GM12873 (cell line): ENCODE measurements around the gene C5orf63.

ENCODE experiments used
- TF ChIP-seq, protein P1 (sequence below): IDR thresholded peaks from 2 replicates; pipeline ENCODE4 v1.5.1; 2012; ENCODE audit warnings: low read depth, mild to moderate bottlenecking, moderate library complexity, low read length, control low read depth; ENCODE audit not compliant: insufficient read depth; ENCODE audit errors: missing control alignments

The C5orf63 gene

DNA sequence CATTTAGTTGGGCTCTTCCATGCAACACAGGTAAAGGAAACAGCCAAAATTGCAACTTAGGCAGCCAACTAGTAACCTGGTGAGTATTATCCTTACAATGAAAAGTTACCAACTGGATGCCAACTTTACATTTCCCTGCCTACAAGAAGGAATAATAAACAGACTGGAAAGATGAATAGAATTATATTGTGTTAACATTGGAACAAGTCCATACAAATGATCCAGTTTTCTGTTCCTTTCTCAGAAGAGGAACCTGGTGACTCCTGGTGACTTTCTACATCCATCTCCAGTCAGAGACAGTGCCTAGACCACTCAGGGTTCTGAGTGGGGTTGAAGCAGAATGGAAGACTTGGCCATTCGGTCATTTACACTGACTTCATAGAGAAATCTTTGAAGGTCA lies 63.5 kb downstream of the C5orf63 start:
- TF ChIP-seq, protein P1, sequence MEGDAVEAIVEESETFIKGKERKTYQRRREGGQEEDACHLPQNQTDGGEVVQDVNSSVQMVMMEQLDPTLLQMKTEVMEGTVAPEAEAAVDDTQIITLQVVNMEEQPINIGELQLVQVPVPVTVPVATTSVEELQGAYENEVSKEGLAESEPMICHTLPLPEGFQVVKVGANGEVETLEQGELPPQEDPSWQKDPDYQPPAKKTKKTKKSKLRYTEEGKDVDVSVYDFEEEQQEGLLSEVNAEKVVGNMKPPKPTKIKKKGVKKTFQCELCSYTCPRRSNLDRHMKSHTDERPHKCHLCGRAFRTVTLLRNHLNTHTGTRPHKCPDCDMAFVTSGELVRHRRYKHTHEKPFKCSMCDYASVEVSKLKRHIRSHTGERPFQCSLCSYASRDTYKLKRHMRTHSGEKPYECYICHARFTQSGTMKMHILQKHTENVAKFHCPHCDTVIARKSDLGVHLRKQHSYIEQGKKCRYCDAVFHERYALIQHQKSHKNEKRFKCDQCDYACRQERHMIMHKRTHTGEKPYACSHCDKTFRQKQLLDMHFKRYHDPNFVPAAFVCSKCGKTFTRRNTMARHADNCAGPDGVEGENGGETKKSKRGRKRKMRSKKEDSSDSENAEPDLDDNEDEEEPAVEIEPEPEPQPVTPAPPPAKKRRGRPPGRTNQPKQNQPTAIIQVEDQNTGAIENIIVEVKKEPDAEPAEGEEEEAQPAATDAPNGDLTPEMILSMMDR, result no peak

DNA sequence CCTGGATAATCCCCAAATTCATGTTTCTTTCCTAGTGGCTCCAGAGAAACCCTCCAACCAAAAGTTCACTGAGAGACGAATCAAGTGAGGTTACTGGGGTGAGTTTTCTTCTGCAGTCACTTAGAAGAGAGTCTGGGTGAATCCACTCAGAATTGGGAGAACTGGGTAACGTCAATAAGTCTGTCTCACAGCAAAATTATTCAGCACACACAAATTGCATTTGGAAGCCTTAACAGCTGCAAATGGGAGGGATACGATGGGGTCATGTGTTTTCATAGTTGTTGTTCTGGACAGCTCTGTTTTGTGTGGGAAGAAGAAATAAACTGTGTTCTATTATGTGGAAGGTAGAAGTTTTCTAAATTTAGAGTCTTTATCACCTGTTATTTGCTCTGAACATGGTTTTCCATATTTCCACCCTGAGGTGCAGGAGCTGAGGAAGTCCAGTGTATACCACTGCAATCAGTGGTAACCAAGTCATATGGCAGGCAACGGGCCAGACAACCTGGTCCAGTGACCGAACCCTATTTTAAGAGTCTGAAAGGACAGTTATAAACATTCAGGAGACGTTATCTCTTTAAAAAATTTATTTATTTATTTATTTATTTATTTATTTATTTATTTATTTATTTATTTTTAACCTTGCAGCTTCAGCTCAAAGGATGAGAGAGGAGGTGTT lies 64.9 kb downstream of the C5orf63 start:
- TF ChIP-seq, protein P1, result no peak

DNA sequence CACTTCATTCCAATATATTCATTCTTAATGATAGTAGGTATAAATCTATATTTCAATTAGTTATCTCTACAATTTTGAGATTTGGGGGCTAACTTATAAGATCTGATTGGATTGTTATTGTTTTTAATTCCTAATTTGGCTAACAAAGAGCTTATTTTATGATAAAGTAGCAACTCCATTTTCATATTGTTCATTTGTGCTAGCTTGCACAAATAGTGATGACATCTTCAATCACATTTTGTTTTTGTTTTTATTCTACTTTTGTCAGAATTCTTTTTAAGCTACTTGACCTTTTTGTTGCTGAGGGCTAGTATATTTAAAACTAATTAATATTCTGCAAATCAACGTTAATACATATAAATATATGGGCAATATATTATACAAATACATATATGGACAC lies 65.8 kb downstream of the C5orf63 start:
- TF ChIP-seq, protein P1, result no peak

DNA sequence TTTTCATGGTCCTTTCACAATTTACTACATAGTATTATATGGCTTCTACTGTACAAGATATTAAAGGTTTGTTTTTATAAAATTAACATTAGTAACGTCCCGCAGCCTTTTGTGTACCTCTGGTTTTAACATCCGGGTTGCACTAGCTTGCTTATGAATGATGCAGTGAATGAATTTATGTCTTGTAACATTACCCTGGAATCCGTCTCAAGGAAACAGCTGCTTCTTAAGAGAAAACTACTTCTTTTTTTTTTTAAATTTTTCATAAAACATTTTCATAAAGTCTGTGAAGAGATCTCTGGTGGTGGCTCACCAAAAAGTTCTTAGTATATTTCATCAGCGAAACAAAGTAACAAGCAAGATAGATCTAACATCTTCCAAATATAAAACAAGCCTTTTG lies 66.6 kb downstream of the C5orf63 start:
- TF ChIP-seq, protein P1, result no peak

DNA sequence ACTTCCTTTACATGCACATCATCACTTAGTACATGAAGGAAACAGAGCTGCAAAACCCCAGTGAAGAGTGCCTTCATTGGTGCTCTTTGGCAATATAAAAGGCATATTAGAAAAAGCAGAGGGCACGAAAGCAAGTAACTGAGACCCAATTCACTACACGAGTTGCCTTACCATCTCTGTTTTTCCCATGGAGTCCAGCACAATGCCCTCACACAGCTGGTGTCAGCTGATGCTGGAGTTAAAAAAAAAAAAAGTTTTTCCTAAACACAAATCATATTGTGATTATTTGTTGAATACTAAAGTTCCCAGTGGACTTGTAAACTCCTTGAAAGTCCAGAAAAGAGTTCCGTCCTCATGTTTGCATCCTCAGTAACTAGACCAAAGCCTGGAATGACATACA lies 68.6 kb downstream of the C5orf63 start:
- TF ChIP-seq, protein P1, result no peak

DNA sequence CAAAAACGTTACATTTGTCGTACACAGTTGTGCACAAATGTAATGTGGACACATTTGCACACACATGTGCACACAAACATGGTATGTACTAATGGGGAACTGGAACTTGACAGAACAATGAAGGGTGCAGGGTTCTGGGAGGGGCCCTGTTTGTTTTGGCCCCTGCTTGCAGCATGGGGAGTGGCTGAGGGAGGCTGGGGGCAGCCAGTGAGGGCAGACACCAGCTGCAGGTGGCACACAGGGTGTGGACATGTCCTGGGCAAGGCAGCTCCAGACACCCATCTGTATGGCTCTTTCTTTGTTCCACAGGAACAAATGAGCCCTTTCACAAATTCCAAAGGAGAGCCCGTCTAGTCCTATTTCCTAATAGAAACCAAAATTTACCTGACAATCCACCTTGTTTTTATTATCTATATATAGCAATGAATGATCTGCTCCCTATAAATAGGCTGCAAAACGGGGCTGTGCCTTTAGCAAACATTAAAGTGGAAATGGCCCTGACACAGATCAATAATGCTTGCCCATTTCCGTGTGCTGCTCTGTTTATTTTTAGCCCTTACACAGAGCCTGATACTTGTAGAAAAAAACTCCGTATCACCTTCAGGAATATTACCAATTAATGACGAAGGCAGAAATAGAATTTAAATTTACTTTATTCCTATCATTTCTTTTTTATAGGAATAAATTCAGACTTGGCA lies 69.4 kb downstream of the C5orf63 start:
- TF ChIP-seq, protein P1, result no peak

DNA sequence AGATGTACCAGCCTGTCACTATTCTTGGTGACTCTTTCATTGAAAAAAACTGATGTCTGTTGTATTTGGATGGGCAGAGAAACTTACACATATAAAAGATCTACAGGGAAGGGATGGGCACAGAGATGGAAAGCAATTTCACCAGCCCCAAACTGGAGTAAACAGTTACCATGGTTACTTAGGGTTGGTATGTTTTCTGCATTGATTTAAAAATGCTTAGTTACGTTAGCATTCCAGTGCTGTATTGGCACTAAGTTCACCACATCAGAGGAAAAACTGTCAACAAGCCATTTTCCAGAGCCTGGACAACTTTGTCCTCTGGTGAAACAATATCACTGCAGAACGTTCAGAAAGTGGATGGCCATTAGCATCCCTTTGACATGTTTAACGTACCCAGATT lies 70.9 kb downstream of the C5orf63 start:
- TF ChIP-seq, protein P1, result no peak
